ENCODE results near the gene PLSCR1. TPM values are rescaled to one million over a fixed set of nuclear protein-coding genes. Genes with fewer than 3 reads are reported as not detected.

Gene PLSCR1
- total RNA-seq, 1 experiment from 2014 or later, result 52.7 TPM

DNA sequence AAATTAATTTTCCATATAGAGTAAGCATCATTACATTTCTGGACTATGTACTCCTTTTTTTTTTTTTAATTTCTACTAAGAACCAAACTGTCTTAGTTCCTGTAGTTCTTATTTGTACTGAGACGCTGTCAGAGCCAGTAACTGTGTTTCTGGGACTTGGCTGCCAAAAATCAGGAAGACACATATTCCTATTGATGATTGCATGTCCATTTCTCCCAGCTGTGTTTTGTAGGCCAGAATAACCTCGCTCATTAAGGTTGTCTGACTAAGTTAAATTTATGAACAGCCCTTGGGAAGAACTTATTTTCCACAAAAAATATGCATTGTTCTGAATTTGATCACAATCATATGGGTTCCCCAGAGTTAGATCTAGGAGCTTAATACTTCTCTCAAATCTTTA is 31.2 kb upstream of the PLSCR1 start:
- no peak for DNase-seq (ENCODE audit: low read depth, low spot score)
- ChIA-PET POLR2A (no interaction called here), CTCF (no interaction called here)
- H3K9me3 ChIP-seq (ENCODE audit: control insufficient read depth, insufficient read depth, low read depth, low read length), result no peaks in the 10 kb centered on the region
- H3K27ac ChIP-seq (ENCODE audit: low read length), result peak overlapping the region; percentile 29; the same call in 1 of the 2 replicates
- TF ChIP-seq, protein P1, sequence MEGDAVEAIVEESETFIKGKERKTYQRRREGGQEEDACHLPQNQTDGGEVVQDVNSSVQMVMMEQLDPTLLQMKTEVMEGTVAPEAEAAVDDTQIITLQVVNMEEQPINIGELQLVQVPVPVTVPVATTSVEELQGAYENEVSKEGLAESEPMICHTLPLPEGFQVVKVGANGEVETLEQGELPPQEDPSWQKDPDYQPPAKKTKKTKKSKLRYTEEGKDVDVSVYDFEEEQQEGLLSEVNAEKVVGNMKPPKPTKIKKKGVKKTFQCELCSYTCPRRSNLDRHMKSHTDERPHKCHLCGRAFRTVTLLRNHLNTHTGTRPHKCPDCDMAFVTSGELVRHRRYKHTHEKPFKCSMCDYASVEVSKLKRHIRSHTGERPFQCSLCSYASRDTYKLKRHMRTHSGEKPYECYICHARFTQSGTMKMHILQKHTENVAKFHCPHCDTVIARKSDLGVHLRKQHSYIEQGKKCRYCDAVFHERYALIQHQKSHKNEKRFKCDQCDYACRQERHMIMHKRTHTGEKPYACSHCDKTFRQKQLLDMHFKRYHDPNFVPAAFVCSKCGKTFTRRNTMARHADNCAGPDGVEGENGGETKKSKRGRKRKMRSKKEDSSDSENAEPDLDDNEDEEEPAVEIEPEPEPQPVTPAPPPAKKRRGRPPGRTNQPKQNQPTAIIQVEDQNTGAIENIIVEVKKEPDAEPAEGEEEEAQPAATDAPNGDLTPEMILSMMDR (IDR thresholded peaks at IDR 0.05), result no peak
- TF ChIP-seq, protein P2, sequence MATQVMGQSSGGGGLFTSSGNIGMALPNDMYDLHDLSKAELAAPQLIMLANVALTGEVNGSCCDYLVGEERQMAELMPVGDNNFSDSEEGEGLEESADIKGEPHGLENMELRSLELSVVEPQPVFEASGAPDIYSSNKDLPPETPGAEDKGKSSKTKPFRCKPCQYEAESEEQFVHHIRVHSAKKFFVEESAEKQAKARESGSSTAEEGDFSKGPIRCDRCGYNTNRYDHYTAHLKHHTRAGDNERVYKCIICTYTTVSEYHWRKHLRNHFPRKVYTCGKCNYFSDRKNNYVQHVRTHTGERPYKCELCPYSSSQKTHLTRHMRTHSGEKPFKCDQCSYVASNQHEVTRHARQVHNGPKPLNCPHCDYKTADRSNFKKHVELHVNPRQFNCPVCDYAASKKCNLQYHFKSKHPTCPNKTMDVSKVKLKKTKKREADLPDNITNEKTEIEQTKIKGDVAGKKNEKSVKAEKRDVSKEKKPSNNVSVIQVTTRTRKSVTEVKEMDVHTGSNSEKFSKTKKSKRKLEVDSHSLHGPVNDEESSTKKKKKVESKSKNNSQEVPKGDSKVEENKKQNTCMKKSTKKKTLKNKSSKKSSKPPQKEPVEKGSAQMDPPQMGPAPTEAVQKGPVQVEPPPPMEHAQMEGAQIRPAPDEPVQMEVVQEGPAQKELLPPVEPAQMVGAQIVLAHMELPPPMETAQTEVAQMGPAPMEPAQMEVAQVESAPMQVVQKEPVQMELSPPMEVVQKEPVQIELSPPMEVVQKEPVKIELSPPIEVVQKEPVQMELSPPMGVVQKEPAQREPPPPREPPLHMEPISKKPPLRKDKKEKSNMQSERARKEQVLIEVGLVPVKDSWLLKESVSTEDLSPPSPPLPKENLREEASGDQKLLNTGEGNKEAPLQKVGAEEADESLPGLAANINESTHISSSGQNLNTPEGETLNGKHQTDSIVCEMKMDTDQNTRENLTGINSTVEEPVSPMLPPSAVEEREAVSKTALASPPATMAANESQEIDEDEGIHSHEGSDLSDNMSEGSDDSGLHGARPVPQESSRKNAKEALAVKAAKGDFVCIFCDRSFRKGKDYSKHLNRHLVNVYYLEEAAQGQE (IDR thresholded peaks at IDR 0.05; ENCODE audit: insufficient read depth in 1 of 2, low read depth in 2 of 2, low read length in 1 of 2), result no peak
- no peak for TF ChIP-seq SIN3A (IDR thresholded peaks at IDR 0.05; ENCODE audit: borderline replicate concordance, insufficient read depth, low read depth, low read length)
- no peak for TF ChIP-seq TCF7L2 (IDR thresholded peaks at IDR 0.05; ENCODE audit: low read depth, low read length)
- no peak for TF ChIP-seq POLR2AphosphoS5 (IDR thresholded peaks at IDR 0.05; ENCODE audit: low read depth, low read length)
- BruUV-seq (replicated peaks), result no TSS peak
- no peak overlapping the region for H3K4me3 ChIP-seq (ENCODE audit: low read depth in 2 of 2, low read length in 2 of 2)
- no peaks in the 10 kb centered on the region for H3K27me3 ChIP-seq (ENCODE audit: control insufficient read depth, insufficient read depth, low read length)
- intact Hi-C loops (cut with micrococcal nuclease; ENCODE audit: unreplicated experiment) (loop anchor here (5.0 kb wide), 1 partner anchor 248 kb away; no protein-coding TSS in a partner anchor), in situ Hi-C loops (cut with HindIII; ENCODE audit: low pct_unique_long_range_greater_than_20kb, low sequenced_read_pairs) (no loop called here)
- no peaks in the 10 kb centered on the region for H3K36me3 ChIP-seq (ENCODE audit: control insufficient read depth, insufficient read depth, low read length)
- no peak for ATAC-seq
- H3K4me1 ChIP-seq (ENCODE audit: control insufficient read depth, insufficient read depth, low read length), result no peaks in the 10 kb centered on the region

DNA sequence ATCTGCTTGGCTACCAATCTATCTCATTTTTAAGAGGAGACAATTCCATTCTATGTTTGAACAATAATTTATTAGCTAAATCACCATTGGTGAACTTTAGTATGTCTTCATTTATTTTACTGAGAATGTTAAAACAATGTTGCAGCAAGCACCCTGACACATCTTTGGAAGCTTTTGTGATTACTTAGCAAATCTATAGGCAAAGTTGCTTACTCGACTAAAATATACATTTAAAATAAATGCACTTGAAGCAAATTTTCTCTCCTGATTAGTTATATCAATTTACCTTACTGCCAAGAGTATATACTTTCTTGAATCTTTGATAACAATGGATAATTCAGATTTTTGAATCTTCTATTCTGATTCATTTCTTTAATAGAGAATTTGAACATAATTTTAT is 29.8 kb upstream of the PLSCR1 start:
- intact Hi-C loops (cut with micrococcal nuclease; ENCODE audit: unreplicated experiment), result no loop called here
- Histone ChIP-seq H3K27ac (ENCODE audit: low read length) (peak overlapping the region; percentile 39; the same call in 1 of the 2 replicates), H3K4me1 (ENCODE audit: control insufficient read depth, insufficient read depth, low read length) (peaks cover 4% of the 10 kb centered on the region; the same call in 1 of the 2 replicates), H3K4me3 (ENCODE audit: low read depth in 2 of 2, low read length in 2 of 2) (no peak overlapping the region), H3K36me3 (ENCODE audit: control insufficient read depth, insufficient read depth, low read length) (no peaks in the 10 kb centered on the region), H3K9me3 (ENCODE audit: control insufficient read depth, insufficient read depth, low read depth, low read length) (no peaks in the 10 kb centered on the region), H3K27me3 (ENCODE audit: control insufficient read depth, insufficient read depth, low read length) (no peaks in the 10 kb centered on the region)
- ATAC-seq, result no peak
- in situ Hi-C loops (cut with HindIII; ENCODE audit: low pct_unique_long_range_greater_than_20kb, low sequenced_read_pairs), result no loop called here
- DNase-seq (ENCODE audit: low read depth, low spot score), result no peak
- ChIA-PET CTCF (no interaction called here), POLR2A (no interaction called here)
- no TSS peak for BruUV-seq (replicated peaks)
- TF ChIP-seq POLR2AphosphoS5 (IDR thresholded peaks at IDR 0.05; ENCODE audit: low read depth, low read length) (no peak), TCF7L2 (IDR thresholded peaks at IDR 0.05; ENCODE audit: low read depth, low read length) (no peak), SIN3A (IDR thresholded peaks at IDR 0.05; ENCODE audit: borderline replicate concordance, insufficient read depth, low read depth, low read length) (no peak)
- TF ChIP-seq, protein P1 (IDR thresholded peaks at IDR 0.05), result no peak
- TF ChIP-seq, protein P2 (IDR thresholded peaks at IDR 0.05; ENCODE audit: insufficient read depth in 1 of 2, low read depth in 2 of 2, low read length in 1 of 2), result no peak
